Measurements from ENCODE around the gene FBXO22.
"Not testable (repeated sequence)": the region's sequence is repeated elsewhere in the genome, so short reads cannot be mapped to it uniquely, and the experiment has no call there.

Gene FBXO22

DNA sequence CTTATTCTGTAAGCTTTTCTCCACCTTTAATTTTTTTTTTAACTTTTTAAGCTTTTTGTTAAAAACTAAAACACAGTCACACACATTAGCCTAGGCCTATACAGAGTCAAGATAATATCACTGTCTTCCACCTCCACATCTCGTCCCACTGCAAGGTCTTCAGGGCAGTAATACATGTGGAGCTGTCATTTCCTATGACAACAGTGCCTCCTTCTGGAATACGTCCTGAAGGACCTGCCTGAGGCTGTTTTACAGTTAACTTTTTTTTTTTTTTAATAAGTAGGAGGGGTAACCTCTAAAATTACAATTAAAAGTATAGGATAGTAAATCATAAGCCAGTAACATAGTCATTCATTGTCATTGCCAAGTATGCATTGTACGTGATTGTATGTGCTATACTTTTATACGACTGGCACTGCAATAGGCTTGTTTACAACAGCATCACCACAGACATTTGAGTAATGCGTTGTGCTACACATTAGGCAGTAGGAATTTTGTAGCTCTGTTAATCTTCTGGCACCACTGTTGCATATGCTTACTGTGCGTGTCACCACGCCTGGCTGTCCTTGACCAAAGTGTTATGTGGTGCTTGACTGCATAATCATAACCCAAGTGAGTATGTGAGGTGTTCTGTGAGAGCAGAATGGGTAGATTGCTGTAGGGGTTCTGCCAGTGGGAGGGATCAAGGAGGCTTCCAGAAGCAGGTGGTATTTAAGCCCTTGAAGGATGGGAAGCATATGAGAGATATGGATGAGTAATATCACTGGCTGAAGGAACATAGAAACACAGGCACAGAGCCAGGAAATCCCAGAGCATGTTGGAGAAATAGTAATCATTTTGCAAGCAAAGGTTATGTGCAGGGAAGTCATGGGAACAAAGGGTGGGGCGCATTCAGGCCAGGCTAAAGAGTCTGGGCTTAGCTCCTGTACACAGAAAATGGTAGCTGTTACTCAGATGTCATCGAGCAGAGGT is 18.3 kb downstream of the FBXO22 start:
- peak; percentile 26 for DNase-seq

DNA sequence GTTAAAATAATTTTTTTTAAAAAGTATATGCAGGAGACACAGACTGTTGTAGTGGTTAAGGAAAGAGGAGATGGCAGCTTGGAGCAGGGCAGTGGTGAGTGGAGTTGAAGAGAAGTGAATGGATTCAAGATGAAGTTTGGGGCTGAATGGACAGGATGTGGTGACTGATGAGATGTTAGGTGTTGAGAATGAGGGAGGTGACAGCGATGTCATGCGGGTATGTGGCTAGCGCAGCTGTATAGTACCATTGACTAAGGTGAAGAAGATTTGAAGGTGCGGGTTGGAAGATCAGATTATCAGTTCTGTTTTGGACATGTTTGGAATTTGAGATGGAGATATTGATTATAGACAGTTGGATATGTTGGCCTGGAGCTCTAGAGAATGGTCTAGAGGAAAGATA is 20.1 kb downstream of the FBXO22 start:
- DNase-seq: no peak

DNA sequence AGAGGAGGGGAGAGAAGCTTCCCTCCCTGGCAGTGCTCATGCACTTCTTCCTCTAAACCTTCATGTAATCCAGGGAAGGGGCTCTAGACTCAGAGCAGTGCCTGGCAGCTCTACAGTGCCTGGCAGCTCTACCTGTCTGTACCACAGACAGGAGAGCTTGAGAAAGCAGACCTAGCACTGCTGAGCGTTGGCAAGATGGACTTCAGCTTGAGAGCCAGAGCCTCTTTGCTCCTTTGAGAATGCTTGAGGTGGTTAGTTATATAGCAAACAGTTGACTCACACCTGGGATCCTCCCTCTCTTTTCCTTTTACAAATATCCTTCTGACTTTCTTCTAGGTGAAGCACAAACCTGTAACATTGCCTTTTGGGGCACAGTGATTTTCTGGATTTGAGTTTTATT is 20.9 kb downstream of the FBXO22 start:
- no peak for DNase-seq

DNA sequence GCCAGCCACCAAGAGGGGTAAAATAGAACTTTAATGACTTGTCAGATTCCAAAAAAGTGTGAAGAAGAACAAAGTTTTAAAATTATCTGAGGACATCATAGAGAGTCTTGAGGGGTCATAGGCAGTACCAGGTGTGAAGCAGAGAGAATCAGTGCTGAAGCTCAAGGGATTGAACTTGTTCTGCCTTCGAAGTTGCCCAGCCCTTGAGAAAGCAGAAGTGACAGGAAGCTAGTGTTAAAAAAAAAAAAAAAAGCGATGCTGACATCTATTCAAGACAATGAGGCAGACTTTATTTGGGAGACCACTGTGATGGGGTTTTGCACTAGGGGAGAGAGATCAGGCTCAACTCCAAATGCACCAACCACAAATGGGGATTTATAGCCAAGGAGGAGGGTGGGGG is 21.8 kb downstream of the FBXO22 start:
- no peak for DNase-seq

DNA sequence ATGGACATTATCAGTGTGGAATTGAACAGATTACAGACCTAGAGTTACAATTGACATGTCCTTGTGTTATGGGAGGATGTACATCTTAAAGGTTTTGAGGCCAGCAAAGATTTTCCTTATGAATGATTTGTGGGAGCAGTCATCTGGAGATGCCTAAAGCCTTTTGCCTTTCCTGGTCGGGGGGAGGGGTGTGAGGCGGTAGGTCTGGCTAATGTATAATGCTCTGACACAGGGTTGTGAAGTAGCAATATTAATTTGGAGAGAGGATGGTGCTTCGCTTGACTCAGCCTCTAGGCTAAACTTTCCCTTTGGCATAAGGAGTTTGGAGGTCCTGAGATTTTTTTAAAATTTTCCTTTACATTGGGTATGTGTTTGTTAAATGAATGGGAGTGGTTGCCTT is 23.3 kb downstream of the FBXO22 start:
- DNase-seq: no peak

DNA sequence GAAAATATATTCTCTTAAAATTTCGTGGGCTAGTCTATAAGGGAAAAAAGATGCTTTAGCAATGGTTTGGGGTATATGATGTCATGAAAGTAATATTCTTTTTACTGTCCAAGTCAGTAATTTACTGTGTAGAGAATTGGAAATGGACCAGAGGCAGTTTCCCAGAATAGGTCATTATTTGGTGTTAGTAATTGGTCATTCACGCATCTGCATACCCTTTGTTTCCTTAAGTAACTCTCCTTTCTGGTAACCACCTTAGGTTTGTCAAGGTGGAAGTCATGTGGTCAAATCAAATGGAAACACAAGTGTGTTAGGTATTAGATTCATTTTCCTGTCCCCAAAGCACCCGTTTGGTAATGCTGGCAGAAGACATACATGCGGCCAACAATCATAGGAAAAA is 23.9 kb downstream of the FBXO22 start:
- DNase-seq: no peak

DNA sequence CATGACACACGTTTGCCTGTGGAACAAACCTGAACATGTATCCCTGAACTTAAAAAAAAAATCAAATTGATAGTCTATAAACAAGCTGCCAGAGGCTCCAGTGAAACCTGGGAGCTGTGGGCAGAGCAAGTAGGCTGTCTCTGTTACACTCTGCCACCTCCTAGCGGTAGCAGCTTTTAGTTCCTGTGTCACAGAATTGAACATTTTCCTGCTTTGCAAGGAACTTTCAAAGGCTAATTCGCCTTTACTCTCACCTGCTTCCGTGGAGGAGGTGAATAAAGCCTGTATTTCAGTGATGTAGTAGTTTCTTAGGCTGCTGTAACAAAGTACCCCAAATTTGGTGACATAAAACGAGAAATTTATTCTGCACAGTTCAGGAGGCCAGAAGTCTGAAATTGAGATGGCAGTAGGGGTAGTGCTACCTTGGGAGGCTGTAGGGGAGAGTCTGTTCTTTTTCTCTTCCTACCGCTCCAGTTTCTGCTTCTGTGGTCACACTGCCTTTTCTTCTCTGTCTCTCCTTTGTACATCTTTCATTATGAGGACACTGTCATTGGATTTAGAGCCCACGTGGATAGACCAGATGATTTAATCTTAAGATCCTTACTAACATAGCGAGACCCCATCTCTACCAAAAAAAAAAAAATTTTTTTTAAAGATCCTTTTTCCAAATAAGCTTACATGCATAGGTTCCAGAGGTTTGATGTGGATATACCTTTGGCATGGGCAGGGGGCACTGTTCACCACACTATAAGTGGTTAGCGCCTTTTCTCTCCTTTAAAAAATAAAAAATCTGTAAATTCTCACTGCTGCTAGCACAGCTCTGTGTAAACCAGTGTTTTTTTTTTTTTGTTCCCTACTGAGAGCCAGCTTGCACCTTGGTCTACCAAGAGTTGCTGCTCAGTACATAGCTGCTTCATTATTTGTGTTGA is 25.3 kb downstream of the FBXO22 start:
- no peak for DNase-seq

DNA sequence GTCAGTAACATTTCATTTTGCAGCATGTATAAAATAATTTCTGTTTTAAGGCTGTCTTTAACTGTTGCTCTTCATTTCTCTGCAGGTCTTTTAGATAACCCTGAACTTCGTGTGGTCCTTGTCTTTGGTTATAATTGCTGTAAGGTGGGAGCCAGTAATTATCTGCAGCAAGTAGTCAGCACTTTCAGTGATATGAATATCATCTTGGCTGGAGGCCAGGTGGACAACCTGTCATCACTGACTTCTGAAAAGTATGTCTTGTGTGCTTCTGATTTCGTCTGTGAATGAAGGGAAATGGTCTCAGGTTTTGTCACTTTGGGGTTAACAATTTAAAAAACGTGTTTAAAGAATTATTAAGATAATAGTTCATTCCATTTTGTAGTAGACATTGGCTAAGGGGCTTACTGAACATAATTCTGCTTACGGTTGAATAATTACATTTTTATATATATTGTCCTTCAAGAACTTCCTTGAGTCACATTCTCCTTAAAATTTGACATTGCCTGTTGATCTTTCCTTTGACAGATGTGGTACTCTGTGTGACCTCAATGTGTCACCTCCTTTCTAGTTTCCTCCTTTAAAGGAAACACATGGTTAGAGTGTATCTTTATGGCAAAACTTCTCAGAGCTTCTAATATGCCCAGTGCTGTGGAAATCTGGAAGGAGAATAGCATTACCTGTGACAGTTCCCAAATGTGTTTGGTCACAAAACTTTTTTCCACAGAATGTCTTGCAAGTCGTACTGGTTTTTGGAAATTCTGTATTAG is 26.3 kb downstream of the FBXO22 start:
- no peak for DNase-seq

DNA sequence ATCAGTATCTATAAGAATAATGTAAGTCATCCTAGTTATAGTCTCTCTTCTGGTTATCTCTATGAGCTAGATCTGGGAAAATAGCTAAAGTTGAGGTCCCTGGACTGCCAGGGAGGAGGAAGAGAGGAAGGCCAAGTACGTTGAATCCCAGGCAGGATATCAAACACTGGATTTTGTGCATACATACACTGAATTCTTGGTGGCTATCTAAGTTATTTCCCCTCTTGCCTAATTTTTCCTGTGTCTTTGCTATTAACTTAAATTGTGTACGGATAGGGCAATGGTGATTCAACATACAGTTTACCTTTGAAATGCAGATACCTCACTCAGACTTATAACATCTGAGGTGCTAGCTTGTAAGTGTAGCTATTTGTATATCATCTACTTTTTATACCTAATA is 27.2 kb downstream of the FBXO22 start:
- no peak for DNase-seq

DNA sequence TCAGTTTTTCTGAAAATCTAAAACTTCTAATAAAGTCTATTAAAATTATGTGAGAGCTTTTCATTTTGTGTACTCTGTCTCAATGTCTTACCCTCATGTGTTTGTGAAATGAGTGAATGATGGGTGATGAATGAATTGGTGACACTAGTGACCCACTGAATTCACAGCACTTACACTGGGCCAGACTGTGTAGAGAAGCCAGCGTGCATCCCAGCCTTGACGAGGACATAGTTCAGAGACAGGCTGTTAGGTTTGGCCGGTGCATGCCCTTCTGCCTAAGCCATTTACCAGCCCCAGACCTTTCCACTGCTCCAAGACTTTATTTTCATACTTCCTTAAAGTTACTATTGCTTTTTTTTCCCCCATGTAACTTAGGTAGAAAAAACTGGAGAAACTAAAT is 38.8 kb downstream of the FBXO22 start:
- DNase-seq: no peak

DNA sequence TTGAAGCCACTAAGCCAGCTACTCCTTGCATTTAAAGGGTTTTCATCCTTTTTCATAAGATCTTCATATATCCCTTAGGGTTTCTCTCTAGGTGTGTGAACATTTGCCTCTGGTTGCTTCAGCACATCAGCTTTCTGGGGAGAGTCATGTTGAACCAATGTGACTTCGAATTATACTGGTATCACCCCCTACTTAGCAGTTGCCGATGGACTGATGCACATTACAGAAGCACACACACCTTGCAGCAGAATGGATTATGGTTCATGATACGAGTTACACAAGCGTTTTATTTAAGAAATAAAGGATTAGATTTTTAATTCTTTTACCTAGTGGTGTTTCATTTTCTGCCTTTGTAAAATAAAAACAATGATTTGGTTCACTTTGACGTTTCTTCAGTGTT is 39.6 kb downstream of the FBXO22 start:
- no peak for DNase-seq

DNA sequence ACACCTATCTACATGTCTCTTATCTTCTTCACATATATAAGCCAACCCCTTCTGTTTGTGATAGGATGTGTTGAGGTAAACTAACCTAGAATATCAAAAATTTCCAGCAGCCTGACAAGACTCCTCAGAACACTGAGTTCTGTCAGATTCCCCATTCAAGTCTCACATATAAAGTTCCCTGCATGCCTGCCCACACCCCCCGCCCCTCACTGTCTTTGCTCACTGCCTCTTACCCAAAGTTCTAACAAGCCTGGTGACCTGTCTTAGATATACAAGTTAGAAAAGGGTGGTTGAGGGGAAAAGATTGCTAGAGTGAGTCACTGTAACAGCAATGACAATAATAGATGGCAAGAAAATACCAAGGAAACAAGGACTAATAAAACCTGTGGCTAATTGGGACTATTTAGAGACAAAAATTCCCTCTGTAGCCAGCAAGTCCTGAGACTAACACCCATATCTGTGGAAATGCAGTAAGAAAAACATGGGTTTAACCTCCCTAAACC is 40.1 kb downstream of the FBXO22 start:
- no peak for DNase-seq

DNA sequence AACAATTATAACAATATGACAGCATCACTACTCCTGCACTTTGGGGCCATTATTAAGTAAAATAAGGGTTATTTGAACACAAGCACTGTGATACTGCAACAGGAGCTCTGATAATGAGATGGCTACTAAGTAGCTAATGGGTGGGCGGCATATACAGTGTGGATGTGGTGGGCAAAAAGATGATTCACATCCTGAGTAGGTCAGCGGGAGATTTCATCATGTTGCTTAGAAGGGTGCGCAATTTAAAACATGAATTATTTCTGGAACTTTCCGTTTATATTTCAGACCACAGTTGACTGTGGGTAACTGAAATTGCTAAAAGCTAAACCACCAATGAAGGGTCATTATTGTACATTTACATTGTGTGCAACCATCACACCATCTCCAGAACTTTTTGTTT is 42.3 kb downstream of the FBXO22 start:
- no peak for DNase-seq

DNA sequence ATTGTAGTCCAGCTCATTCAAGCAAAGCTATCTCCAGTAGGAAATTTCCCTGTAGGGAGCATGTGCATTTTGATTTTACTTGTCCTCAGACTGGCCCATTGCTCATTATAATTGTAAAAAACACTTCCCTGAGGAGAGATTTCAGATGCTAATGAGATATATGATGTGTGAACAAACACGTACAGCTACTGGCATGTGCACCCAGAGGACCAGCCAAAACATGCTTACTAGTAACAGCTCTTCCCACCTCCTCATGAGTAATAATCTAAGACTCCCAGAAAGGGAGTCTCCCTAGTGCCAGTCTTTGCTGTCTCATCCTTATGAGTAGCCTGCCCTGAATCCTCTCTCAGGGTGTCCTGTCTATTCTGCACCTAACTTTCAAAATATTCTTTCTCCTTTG is 43.4 kb downstream of the FBXO22 start:
- no peak for DNase-seq

DNA sequence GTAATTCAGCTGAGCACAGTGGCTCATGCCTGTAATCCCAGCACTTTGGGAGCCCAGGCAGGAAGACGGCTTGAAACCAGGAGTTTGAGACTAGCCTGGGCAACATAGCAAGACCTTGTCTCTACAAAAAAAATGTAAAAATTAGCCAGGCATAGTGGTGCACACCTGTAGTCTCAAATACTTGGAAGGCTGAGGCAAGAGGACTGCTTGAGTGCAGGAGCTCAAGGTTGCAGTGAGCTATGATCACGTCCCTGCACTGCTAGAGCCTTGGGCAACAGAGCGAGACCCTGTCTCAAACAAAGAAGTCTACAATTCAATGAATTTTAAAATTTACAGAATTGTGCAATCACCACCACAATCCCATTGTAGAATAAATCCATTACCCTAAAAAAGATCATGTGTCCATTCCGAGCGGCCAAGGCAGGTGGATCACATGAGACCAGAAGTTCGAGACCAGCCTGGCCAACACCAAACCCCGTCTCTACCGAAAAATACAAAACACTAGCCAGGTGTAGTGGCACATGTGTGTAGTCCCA is 45.2 kb downstream of the FBXO22 start:
- DNase-seq: no peak

DNA sequence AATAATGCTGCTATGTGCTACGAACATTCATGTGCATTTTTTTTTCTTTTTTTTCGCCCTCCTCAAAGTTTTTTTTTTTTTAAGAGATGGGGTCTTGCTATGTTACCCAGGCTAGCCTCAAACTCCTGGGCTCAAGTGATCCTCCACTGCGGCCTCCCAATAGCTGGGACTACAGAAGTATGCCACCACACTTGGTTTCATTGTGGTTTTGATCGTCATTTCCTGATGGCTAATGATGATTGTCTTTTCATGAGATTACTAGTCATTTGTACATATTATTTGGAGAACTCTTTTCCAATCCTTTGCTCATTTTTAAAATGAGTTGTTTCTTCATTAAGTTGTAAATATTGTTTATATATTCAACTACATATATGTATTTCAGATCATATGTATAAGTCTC is 48.8 kb downstream of the FBXO22 start:
- DNase-seq: no peak

DNA sequence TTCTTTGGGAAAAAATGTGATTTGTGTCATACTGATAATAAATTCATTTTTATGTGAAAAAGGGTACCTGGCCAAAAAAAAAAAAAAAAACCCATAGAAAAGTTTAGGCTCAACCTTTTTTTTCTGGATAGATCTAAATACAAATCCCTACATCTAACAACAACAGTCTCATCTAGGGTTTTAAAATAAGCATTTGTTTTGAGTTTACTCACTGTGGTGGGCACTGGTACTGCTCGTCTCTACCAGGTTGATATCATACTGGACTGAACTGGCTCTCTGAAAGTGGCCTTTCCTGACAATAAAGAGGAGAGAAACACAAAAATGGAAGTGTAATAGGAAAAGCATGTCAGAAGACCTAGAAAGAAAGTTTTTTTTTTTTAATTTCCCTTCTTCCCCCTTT is 52.0 kb downstream of the FBXO22 start:
- no peak for DNase-seq

DNA sequence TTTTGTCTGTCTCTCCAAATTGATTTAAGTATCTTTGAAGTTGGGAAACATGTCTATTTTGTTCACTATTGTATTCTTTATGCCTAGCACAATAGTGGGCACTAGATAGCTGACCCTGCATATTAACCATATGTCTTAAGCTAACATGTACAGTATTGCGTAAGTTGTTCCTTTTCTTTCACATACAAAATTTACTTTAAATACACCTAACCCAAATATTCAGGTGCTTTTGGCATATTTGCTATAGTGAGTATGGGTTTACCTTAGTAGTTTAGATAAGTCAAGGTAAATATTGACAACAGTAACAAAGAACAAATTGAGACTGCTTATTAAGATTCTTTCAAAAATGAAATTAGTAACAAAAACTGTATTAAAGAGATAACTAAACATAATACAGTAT is 57.7 kb downstream of the FBXO22 start:
- DNase-seq: no peak

DNA sequence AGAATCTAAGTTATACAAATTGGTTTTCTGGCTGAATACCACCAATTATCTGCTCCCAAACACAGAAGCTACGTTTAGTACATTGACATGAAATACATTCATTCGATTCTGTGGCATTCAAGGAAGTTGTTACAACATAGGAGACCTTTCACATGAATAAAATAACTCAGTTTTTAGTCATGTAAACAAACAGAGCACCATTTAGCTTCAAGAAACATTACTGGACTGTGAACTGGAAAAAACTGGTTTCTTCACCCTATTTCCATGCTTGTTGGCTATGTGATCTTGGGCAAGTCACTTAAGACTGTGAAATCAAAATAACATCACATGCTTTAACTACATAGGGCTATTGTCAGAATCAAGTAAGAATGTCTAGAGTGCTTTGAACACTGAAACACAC is 62.4 kb downstream of the FBXO22 start:
- DNase-seq: no peak

DNA sequence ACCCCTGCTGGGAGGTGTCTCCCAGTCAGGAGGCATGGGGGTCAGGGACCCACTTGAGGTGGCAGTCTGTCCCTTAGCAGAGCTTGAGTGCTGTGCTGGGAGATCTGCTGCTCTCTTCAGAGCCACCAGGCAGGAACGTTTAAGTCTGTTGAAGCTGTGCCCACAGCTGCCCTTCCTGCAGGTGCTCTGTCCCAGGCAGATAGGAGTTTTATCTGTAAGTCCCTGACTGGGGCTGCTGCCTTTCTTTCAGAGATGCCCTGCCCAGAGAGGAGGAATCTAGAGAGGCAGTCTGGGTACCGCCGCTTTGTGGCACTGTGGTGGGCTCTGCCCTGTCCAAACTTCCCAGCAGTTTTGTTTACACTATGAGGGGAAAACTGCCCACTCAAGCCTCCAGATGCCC is 73.1 kb downstream of the FBXO22 start:
- DNase-seq: not testable (repeated sequence)

DNA sequence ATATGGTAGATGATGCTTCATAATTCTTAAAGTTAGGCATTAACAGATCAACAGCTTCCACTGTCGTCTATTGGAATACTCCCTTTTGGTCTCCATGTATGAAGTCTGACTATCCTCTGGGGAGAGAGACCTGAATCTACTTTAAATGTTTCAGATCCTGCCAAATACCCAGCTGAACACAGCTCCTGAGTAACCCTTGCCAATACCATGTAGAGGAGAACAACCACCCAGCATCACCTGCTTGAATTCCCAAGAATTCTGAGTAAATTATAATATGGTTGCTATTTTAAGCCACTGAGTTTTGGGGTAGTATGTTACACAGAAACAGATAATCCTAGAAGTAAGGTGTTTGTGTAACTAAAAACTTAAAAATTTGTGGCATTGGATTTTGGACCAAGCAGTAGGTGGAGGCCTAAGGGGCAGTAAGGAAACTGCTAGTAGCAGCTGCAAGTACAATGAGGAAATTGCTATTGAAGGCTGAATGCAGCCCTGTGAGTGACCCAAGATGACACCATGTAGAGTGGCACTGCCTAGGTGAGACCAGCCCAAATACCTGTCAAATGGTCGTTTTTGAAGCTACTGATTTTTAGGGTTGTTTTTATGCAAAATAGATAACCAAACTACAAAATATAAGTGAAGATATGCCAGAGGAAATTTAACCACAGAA is 77.6 kb downstream of the FBXO22 start:
- DNase-seq: no peak

DNA sequence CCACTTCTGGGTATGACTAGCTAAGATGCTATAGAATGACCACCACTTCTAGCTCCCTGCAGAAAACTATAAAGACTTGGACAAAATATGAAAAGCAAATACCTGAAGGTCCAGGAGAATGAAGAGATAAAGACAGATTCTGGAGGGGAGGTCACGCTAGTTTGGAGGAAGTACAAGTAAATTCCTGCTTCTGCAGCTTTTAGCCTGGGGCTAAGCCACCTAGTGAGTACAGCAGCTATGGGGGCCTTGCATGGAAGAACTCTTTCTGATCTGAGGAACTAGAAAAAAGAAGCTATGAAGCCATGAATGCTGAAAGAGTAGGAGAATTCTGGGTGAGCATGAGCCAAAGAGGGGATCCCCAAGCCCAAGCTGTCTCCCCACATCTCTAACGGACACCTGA is 78.8 kb downstream of the FBXO22 start:
- DNase-seq: no peak

All from right hindlimb (tissue), 1 donor.